Measurements from ENCODE around the gene CFAP90. TPM values are rescaled to one million over a fixed set of nuclear protein-coding genes. Genes with fewer than 3 reads are reported as not detected.

The CFAP90 gene
- total RNA-seq, 3 donors from 2014 or later (not counting 1 experiment from before 2014, with no cell fraction given) = not detected

- no peaks in the 10 kb centered on the region for H3K9me3 ChIP-seq (ENCODE audit: control insufficient read depth, insufficient read depth, low read length)
- DNase-seq (no peak), ATAC-seq (no peak)
- intact Hi-C loops (cut with micrococcal nuclease) = no loop called here
- TF ChIP-seq, protein P1, sequence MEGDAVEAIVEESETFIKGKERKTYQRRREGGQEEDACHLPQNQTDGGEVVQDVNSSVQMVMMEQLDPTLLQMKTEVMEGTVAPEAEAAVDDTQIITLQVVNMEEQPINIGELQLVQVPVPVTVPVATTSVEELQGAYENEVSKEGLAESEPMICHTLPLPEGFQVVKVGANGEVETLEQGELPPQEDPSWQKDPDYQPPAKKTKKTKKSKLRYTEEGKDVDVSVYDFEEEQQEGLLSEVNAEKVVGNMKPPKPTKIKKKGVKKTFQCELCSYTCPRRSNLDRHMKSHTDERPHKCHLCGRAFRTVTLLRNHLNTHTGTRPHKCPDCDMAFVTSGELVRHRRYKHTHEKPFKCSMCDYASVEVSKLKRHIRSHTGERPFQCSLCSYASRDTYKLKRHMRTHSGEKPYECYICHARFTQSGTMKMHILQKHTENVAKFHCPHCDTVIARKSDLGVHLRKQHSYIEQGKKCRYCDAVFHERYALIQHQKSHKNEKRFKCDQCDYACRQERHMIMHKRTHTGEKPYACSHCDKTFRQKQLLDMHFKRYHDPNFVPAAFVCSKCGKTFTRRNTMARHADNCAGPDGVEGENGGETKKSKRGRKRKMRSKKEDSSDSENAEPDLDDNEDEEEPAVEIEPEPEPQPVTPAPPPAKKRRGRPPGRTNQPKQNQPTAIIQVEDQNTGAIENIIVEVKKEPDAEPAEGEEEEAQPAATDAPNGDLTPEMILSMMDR (IDR thresholded peaks at IDR 0.05) = no peak
- 95% methylated on average over 5 of the region's 5 CpGs for WGBS (ENCODE audit: insufficient coverage)
- no peak overlapping the region for H3K27ac ChIP-seq (ENCODE audit: low read length)
- H3K27me3 ChIP-seq (ENCODE audit: control insufficient read depth, insufficient read depth, low read length) = no peaks in the 10 kb centered on the region
- Mint-ChIP-seq H3K4me3 (no peak overlapping the region), H3K27me3 (ENCODE audit: low read depth in 2 of 2) (no peaks in the 10 kb centered on the region), H3K27ac (no peak overlapping the region), H3K9me3 (no peaks in the 10 kb centered on the region), H3K4me1 (no peaks in the 10 kb centered on the region), H3K36me3 (peaks cover 51% of the 10 kb centered on the region)
- H3K36me3 ChIP-seq (ENCODE audit: control insufficient read depth, insufficient read depth, low read length) = peaks cover 89% of the 10 kb centered on the region
- no peaks in the 10 kb centered on the region for H3K4me1 ChIP-seq (ENCODE audit: control insufficient read depth, insufficient read depth, low read length)
- H3K4me3 ChIP-seq (ENCODE audit: low read length) = no peak overlapping the region
Measured at GRCh38 chr5:7894439-7894838, 43.5 kb upstream of the CFAP90 start.

GRCh38 chr5:7888901-7889300, 38.0 kb upstream of the CFAP90 start:
- TF ChIP-seq, protein P1 (IDR thresholded peaks at IDR 0.05) = no peak
- intact Hi-C loops (cut with micrococcal nuclease) = no loop called here
- Histone ChIP-seq H3K36me3 (ENCODE audit: control insufficient read depth, insufficient read depth, low read length) (peaks cover 71% of the 10 kb centered on the region), H3K4me3 (ENCODE audit: low read length) (no peak overlapping the region), H3K27ac (ENCODE audit: low read length) (no peak overlapping the region), H3K9me3 (ENCODE audit: control insufficient read depth, insufficient read depth, low read length) (no peaks in the 10 kb centered on the region), H3K27me3 (ENCODE audit: control insufficient read depth, insufficient read depth, low read length) (no peaks in the 10 kb centered on the region), H3K4me1 (ENCODE audit: control insufficient read depth, insufficient read depth, low read length) (no peaks in the 10 kb centered on the region)
- Mint-ChIP-seq H3K27me3 (ENCODE audit: low read depth in 2 of 2) (no peaks in the 10 kb centered on the region), H3K36me3 (peaks cover 36% of the 10 kb centered on the region), H3K4me1 (peaks cover 6 to 8% of the 10 kb centered on the region in 2 donors), H3K4me3 (no peak overlapping the region), H3K9me3 (no peaks in the 10 kb centered on the region), H3K27ac (no peak overlapping the region)
- ATAC-seq (no peak), DNase-seq (no peak)
- 94% methylated on average over 9 of the region's 9 CpGs for WGBS (ENCODE audit: insufficient coverage)

GRCh38 chr5:7886849-7887475, 36.0 kb upstream of the CFAP90 start:
- H3K9me3 Mint-ChIP-seq = no peaks in the 10 kb centered on the region
- intact Hi-C loops (cut with micrococcal nuclease) = no loop called here
- no peaks in the 10 kb centered on the region for H3K27me3 Mint-ChIP-seq (ENCODE audit: low read depth in 2 of 2)
- H3K4me3 Mint-ChIP-seq = no peak overlapping the region
- TF ChIP-seq, protein P1 (IDR thresholded peaks at IDR 0.05) = peak; percentile 50
- Histone ChIP-seq H3K9me3 (ENCODE audit: control insufficient read depth, insufficient read depth, low read length) (no peaks in the 10 kb centered on the region), H3K4me1 (ENCODE audit: control insufficient read depth, insufficient read depth, low read length) (no peaks in the 10 kb centered on the region), H3K4me3 (ENCODE audit: low read length) (no peak overlapping the region), H3K27ac (ENCODE audit: low read length) (no peak overlapping the region), H3K27me3 (ENCODE audit: control insufficient read depth, insufficient read depth, low read length) (no peaks in the 10 kb centered on the region), H3K36me3 (ENCODE audit: control insufficient read depth, insufficient read depth, low read length) (peaks cover 69% of the 10 kb centered on the region)
- H3K4me1 Mint-ChIP-seq = peaks cover 8 to 9% of the 10 kb centered on the region in 2 donors
- DNase-seq (peak in 1 of 2 donors; percentile 61), ATAC-seq (peak in 2 of 3 donors; percentile 36 to 57)
- peak overlapping the region in 1 of 2 donors; percentile 73 for H3K27ac Mint-ChIP-seq
- WGBS (ENCODE audit: insufficient coverage) = 70% methylated on average over 4 of the region's 7 CpGs
- peaks cover 17% of the 10 kb centered on the region for H3K36me3 Mint-ChIP-seq
